Liver (tissue), 3 donors: ENCODE data around the gene ABTB2.

ENCODE experiments used
- EGR1 ChIP-seq, 2 donors: IDR thresholded peaks; 2 replicates each; pipeline ENCODE4 v1.6.1; 2016 to 2018; ENCODE audit warnings: antibody characterized with exemption in 2 of 2, low read depth in 2 of 2
- HNF4G ChIP-seq: IDR thresholded peaks from 2 replicates; pipeline ENCODE4 v1.6.1; 2016; ENCODE audit warnings: antibody characterized with exemption
- RAD21 ChIP-seq, 2 donors: IDR thresholded peaks; 2 replicates each; pipeline ENCODE4 v1.6.1; 2016; ENCODE audit warnings: antibody characterized with exemption in 2 of 2, mild to moderate bottlenecking in 2 of 2
- YY1 ChIP-seq: IDR thresholded peaks from 2 replicates; pipeline ENCODE4 v1.6.1; 2016; ENCODE audit warnings: antibody characterized with exemption, mild to moderate bottlenecking
- TF ChIP-seq, protein P1 (sequence below): fragments of 150-350 bp; IDR thresholded peaks from 2 replicates; pipeline ENCODE4 v1.5.1; 2017; ENCODE audit warnings: improper control_type of control experiment, low read depth, low read length; ENCODE audit not compliant: missing input control
- TF ChIP-seq, protein P2 (sequence below): IDR thresholded peaks from 2 replicates; pipeline ENCODE4 v1.6.1; 2016; ENCODE audit warnings: antibody characterized with exemption
- donor health status: healthy.
- donor health status: healthy.

- TF ChIP-seq, protein P1, sequence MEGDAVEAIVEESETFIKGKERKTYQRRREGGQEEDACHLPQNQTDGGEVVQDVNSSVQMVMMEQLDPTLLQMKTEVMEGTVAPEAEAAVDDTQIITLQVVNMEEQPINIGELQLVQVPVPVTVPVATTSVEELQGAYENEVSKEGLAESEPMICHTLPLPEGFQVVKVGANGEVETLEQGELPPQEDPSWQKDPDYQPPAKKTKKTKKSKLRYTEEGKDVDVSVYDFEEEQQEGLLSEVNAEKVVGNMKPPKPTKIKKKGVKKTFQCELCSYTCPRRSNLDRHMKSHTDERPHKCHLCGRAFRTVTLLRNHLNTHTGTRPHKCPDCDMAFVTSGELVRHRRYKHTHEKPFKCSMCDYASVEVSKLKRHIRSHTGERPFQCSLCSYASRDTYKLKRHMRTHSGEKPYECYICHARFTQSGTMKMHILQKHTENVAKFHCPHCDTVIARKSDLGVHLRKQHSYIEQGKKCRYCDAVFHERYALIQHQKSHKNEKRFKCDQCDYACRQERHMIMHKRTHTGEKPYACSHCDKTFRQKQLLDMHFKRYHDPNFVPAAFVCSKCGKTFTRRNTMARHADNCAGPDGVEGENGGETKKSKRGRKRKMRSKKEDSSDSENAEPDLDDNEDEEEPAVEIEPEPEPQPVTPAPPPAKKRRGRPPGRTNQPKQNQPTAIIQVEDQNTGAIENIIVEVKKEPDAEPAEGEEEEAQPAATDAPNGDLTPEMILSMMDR, result no peak
- TF ChIP-seq EGR1 (IDR thresholded peaks at IDR 0.05; ENCODE audit: low read depth in 2 of 2) (peak; percentile 32 to 60), YY1 (peak; percentile 96), HNF4G (no peak), RAD21 (IDR thresholded peaks at IDR 0.05) (peak; percentile 58 to 60)
- TF ChIP-seq, protein P2, sequence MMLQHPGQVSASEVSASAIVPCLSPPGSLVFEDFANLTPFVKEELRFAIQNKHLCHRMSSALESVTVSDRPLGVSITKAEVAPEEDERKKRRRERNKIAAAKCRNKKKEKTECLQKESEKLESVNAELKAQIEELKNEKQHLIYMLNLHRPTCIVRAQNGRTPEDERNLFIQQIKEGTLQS, result peak; percentile 18
Measured at GRCh38 chr11:34105079-34105956, 252.5 kb downstream of the ABTB2 start, which contains the start of gene NAT10.
